ENCODE results near the gene HABP4. TPM values are rescaled to one million over a fixed set of nuclear protein-coding genes. Genes with fewer than 3 reads are reported as not detected.

The HABP4 gene
- total RNA-seq, 4 donors from 2014 or later, result 6.3 to 13.4 (median 10.2) TPM

DNA sequence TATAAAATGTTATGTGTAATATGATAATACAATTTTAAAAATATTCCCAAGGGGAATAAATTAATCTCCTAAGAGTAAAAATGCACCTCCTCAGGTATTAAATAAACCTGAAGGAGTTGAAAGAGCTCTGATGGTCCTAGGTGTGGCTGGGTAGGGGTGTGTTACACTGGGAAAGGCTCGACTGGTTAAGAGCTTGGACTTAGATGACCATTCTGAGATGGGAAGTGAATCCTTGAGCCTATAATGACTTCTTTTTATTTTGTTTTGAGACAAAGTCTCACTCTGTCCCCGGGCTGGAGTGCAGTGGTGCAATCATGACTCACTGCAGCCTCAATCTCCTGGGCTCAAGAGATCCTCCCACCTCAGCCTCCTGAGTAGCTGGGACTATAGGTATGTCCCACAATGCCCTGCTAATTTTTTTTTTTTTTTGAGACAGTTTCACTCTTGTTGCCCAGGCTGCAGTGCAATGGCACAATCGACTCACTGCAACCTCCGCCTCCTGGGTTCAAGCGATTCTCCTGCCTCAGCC is 9.2 kb upstream of the HABP4 start:
- no peak overlapping the region for H3K4me3 ChIP-seq (ENCODE audit: low read depth, poor library complexity, severe bottlenecking)
- TF ChIP-seq, protein P1, sequence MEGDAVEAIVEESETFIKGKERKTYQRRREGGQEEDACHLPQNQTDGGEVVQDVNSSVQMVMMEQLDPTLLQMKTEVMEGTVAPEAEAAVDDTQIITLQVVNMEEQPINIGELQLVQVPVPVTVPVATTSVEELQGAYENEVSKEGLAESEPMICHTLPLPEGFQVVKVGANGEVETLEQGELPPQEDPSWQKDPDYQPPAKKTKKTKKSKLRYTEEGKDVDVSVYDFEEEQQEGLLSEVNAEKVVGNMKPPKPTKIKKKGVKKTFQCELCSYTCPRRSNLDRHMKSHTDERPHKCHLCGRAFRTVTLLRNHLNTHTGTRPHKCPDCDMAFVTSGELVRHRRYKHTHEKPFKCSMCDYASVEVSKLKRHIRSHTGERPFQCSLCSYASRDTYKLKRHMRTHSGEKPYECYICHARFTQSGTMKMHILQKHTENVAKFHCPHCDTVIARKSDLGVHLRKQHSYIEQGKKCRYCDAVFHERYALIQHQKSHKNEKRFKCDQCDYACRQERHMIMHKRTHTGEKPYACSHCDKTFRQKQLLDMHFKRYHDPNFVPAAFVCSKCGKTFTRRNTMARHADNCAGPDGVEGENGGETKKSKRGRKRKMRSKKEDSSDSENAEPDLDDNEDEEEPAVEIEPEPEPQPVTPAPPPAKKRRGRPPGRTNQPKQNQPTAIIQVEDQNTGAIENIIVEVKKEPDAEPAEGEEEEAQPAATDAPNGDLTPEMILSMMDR (IDR thresholded peaks at IDR 0.05), result no peak
- no peak for TF ChIP-seq POLR2A (IDR thresholded peaks at IDR 0.05)
- WGBS, 2 donors, result 90 to 94% methylated on average over 5 of the region's 5 CpGs
- DNase-seq (ENCODE audit: low spot score in 2 of 2), result no peak
- intact Hi-C loops (cut with DNase I; ENCODE audit: low total_unique reads), result no loop called here

DNA sequence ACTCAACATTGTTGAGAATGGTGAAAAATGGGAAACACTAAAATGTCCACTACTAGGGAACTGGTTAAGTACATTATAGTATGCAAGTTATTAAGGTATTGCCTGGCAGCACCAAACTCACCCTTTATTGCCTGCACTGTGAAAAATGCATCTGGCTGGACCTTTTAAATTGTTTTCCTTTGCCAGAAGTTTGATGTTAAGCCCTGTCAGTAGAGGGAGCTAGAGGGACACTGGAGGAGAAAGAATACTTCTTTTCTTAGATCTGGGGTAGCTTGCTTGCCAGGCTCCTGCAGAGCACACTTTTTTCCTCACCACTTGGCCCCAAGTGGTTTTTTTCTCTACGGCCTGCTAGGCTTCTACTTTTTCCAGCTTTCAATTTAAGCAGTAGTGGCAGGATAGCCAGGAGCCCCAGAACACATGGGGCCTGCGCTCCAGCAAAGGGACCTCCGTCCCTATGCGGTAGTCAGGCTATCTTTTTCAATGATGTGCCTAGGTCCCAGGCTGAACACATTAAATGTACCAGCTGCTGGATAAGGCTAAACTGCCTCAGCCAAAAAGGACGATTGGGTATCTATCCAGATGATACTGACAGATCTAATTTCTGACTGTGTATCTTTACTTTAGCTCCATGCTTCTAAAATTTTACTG is 8.0 kb upstream of the HABP4 start:
- no peak for DNase-seq (ENCODE audit: low spot score in 2 of 2)
- TF ChIP-seq, protein P1 (IDR thresholded peaks at IDR 0.05), result no peak
- TF ChIP-seq POLR2A (IDR thresholded peaks at IDR 0.05), result no peak
- 88 to 92% methylated on average over 5 of the region's 5 CpGs for WGBS, 2 donors
- intact Hi-C loops (cut with DNase I; ENCODE audit: low total_unique reads), result no loop called here
- no peak overlapping the region for H3K4me3 ChIP-seq (ENCODE audit: low read depth, poor library complexity, severe bottlenecking)

DNA sequence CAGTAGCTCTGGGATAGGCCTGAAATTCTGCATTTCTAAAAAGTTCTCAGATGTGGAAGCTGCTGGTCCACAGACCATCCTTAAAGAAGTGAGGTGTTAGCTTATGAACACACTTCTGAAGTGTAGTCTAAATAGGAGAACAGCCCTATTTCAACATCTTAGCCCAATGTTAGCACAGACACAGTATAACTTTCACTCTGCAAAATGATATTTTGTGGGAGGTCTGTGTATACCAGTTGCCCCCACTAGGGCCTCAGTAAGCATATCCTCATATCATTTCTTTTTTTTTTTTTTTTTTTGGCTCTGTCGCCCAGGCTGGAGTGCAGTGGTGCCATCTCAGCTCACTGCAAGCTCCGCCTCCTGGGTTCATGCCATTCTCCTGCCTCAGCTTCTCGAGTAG is 7.5 kb upstream of the HABP4 start:
- no peak for TF ChIP-seq POLR2A (IDR thresholded peaks at IDR 0.05)
- TF ChIP-seq, protein P1 (IDR thresholded peaks at IDR 0.05), result no peak
- WGBS, 2 donors, result 83 to 84% methylated on average over 3 of the region's 3 CpGs
- no peak overlapping the region for H3K4me3 ChIP-seq (ENCODE audit: low read depth, poor library complexity, severe bottlenecking)
- intact Hi-C loops (cut with DNase I; ENCODE audit: low total_unique reads), result no loop called here
- DNase-seq (ENCODE audit: low spot score in 2 of 2), result no peak

DNA sequence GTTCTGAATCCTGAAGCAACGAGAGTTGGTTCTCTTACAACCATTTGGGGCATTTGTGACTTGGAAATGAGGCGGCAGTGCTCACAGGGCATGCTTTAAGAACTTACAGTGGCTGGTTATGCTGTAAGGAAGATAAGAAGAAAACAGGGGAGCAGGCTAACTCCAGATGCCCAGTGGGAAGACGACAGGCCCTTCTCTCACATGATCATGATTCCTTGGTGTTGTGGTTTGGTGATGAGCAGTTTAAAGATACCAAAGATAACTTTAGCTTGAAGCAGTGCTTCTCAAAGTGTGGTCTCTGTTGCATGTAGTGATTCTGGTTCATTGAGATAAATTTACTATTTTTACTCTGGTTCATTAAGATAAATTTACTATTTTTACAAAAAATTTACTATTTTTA is 2.6 kb upstream of the HABP4 start:
- TF ChIP-seq, protein P1 (IDR thresholded peaks at IDR 0.05), result no peak
- TF ChIP-seq POLR2A (IDR thresholded peaks at IDR 0.05), result no peak
- 83 to 87% methylated on average over 3 of the region's 3 CpGs for WGBS, 2 donors
- DNase-seq (ENCODE audit: low spot score in 2 of 2), result no peak
- no peak overlapping the region for H3K4me3 ChIP-seq (ENCODE audit: low read depth, poor library complexity, severe bottlenecking)
- intact Hi-C loops (cut with DNase I; ENCODE audit: low total_unique reads), result no loop called here

DNA sequence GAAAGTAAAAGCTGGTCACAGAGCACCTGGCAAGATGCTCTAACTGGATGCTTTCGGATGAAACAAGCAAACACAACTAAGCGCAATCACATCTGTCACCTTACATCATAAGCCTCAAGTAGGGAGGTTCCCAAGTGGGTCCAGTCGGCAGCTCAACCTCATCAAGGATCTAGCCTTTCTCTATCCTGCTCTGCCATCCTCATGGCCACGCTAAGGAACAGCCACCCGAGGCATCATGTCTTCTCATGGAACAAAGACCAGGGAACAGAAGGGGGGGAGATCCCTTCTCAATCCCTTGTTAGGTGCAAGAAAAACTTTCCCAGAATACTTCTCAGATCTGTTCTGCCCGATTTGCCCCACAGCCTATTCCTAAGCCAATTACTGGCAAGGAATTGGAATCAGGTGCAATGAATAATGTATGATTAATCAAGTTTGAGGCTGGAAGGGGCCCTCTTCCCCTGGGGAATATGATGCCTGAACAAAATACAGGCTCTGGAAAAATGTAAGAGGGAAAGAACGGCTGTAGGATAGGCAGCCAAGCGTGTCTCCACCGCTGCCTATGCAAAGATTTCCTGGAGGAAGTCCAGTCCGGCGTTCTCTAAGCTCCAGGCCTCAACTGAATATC is 1.3 kb upstream of the HABP4 start:
- no peak for DNase-seq (ENCODE audit: low spot score in 2 of 2)
- H3K4me3 ChIP-seq (ENCODE audit: low read depth, poor library complexity, severe bottlenecking), result no peak overlapping the region
- intact Hi-C loops (cut with DNase I; ENCODE audit: low total_unique reads), result no loop called here
- 84 to 85% methylated on average over 11 of the region's 11 CpGs for WGBS, 2 donors
- TF ChIP-seq, protein P1 (IDR thresholded peaks at IDR 0.05), result no peak
- no peak for TF ChIP-seq POLR2A (IDR thresholded peaks at IDR 0.05)
